ENCODE measurements around the gene ZDHHC1.
"Not testable (repeated sequence)": the region's sequence is repeated elsewhere in the genome, so short reads cannot be mapped to it uniquely, and the experiment has no call there.

Gene ZDHHC1

GRCh38 chr16:67361038-67361437 is 55.2 kb downstream of the ZDHHC1 start:
- DNase-seq (ENCODE audit: low read depth in 2 of 2) = no peak

- DNase-seq (ENCODE audit: low read depth in 2 of 2) = not testable (repeated sequence)
Observed at GRCh38 chr16:67359540-67360269, 56.6 kb downstream of the ZDHHC1 start.

- DNase-seq (ENCODE audit: low read depth in 2 of 2) = no peak
Observed at GRCh38 chr16:67357561-67357960, 58.7 kb downstream of the ZDHHC1 start.

GRCh38 chr16:67356396-67356795 is 59.9 kb downstream of the ZDHHC1 start:
- no peak for DNase-seq (ENCODE audit: low read depth in 2 of 2)

- not testable (repeated sequence) for DNase-seq (ENCODE audit: low read depth in 2 of 2)
Observed at GRCh38 chr16:67352463-67352862, 63.8 kb downstream of the ZDHHC1 start.

- no peak for DNase-seq (ENCODE audit: low read depth in 2 of 2)
Observed at GRCh38 chr16:67350324-67350723, 66.0 kb downstream of the ZDHHC1 start.

GRCh38 chr16:67349172-67349571 is 67.1 kb downstream of the ZDHHC1 start:
- no peak for DNase-seq (ENCODE audit: low read depth in 2 of 2)

- no peak for DNase-seq (ENCODE audit: low read depth in 2 of 2)
Observed at GRCh38 chr16:67346341-67346740, 69.9 kb downstream of the ZDHHC1 start.

- DNase-seq (ENCODE audit: low read depth in 2 of 2) = no peak
Observed at GRCh38 chr16:67345401-67345800, 70.9 kb downstream of the ZDHHC1 start.
